Right atrium auricular region (tissue), 2 donors: ENCODE results near the gene VARS1. TPM values are rescaled to one million over a fixed set of nuclear protein-coding genes. Genes with fewer than 3 reads are reported as not detected.

ENCODE experiments used
- DNase-seq: peaks from one replicate; pipeline ENCODE4 v3.0.0-alpha.2; 2019; ENCODE audit warnings: low spot score
- H3K27ac ChIP-seq, 2 donors: fragments of 200-600 bp; sonication (generic); 1 replicate in 1 of 2; 2 replicates in 1 of 2; pipeline ENCODE4 v1.5.1; 2016 to 2019
- H3K27me3 ChIP-seq, 2 donors: fragments of 200-600 bp; sonication (generic); one replicate each; pipeline versions ENCODE4 v1.5.1 to v1.6.0; 2017 to 2019
- H3K36me3 ChIP-seq: fragments of 200-600 bp; sonication (generic); one replicate; pipeline ENCODE4 v1.5.1; 2016
- H3K4me1 ChIP-seq, 2 donors: fragments of 200-600 bp; sonication (generic); one replicate each; pipeline versions ENCODE4 v1.5.1 to v1.6.0; 2017 to 2019
- H3K4me3 ChIP-seq, 2 donors: fragments of 200-600 bp; sonication (generic); 1 replicate in 1 of 2; 2 replicates in 1 of 2; pipeline ENCODE4 v1.5.1; 2017 to 2019; ENCODE audit warnings: mild to moderate bottlenecking in 1 of 2, moderate library complexity in 1 of 2
- H3K9me3 ChIP-seq, 2 donors: fragments of 200-600 bp; sonication (generic); one replicate each; pipeline ENCODE4 v1.5.1; 2019
- total RNA-seq, 2 donors: library from RNA; depleted of rRNA; stranded (reverse); fragments of >200 nt; gene quantifications; one replicate each; pipeline ENCODE4 v1.1.0, GENCODE V29; 2016
- TF ChIP-seq, protein P1 (sequence below), 2 donors: fragments of 200-600 bp; sonication (generic); IDR thresholded peaks; one replicate each; pipeline ENCODE4 v1.5.1; 2019; ENCODE audit warnings: antibody characterized with exemption in 2 of 2

Gene VARS1
- total RNA-seq, 2 donors from 2014 or later: 15.3 to 24.6 TPM

DNA sequence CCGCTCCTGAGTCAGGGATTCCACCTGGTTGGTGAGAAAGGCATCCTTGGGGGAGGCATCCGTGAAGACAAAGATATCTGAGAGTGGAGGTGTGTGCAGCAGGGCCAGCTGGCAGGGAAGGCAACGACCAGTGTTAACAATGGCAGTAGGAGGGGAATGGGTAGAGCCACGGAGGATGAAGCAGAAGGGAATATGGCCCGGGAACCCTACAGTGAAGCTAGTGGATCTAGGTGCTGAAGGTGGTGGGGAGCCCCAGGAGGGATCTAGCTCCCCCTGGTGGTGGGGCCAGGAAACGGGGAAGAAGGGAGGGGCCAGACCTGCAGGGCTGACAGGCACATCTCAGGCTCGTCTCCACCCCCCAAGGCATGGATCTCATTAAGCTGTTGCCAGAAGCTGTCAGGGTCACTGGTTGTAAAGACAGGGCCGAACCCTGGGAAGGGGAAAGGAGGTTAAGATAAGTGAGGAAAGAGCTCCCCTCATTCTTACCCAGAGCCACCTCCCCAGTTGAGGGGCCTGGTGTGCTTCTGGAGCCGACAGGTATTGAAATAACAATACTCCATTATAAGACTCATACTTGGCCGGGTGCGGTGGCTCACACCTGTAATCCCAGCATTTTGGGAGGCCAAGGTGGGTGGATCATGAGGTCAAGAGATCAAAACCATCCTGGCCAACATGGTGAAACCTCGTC, 25.7 kb downstream of the VARS1 start:
- H3K4me3 ChIP-seq: no peak overlapping the region
- TF ChIP-seq, protein P1, sequence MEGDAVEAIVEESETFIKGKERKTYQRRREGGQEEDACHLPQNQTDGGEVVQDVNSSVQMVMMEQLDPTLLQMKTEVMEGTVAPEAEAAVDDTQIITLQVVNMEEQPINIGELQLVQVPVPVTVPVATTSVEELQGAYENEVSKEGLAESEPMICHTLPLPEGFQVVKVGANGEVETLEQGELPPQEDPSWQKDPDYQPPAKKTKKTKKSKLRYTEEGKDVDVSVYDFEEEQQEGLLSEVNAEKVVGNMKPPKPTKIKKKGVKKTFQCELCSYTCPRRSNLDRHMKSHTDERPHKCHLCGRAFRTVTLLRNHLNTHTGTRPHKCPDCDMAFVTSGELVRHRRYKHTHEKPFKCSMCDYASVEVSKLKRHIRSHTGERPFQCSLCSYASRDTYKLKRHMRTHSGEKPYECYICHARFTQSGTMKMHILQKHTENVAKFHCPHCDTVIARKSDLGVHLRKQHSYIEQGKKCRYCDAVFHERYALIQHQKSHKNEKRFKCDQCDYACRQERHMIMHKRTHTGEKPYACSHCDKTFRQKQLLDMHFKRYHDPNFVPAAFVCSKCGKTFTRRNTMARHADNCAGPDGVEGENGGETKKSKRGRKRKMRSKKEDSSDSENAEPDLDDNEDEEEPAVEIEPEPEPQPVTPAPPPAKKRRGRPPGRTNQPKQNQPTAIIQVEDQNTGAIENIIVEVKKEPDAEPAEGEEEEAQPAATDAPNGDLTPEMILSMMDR (IDR thresholded peaks at IDR 0.05): peak; percentile 44 to 75
- DNase-seq: peak; percentile 67
- peaks cover 0 to 4% of the 10 kb centered on the region in 2 donors for H3K4me1 ChIP-seq
- H3K27ac ChIP-seq: no peak overlapping the region
- H3K9me3 ChIP-seq: no peaks in the 10 kb centered on the region
- H3K36me3 ChIP-seq: no peaks in the 10 kb centered on the region
- H3K27me3 ChIP-seq: no peaks in the 10 kb centered on the region

DNA sequence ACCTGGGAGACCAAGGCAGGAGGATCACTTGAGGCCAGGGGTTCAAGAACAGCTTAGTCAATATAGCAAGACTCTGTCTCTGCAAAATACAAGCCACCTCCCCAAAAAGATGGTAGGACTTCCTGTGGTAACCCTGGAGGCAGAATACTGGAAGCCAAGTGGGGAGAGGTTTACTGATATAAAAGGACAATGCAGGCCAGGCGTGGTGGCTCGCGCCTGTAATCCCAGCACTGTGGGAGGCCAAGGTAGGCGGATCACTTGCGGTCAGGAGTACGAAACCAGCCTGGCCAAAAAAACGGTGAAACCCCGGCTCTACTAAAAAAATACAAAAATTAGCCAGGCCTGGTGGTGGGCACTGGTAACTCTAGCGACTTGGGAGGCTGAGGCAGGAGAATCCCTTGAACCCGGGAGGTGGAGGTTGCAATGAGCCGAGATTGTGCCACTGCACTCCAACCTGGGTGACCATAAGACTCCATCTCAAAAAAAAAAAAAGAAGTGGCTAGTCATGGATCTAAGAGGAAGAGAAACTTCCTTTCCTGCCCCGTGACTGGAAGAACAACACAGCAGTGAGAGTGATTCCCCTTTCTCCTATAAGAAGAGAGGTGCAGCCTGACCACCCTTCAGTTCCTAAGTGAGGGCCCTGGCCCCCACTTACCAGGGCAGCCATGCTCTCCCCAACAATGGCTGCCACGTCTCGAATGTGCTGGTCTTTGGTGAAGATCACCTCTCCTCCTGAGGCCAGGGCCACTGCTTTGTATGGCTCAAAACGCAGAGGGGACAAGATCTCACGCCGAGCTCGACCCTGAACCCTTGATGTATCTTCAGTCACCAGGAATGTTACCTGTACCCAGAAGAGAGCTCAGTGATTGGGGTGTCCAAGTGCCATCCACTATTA, 26.9 kb downstream of the VARS1 start:
- no peaks in the 10 kb centered on the region for H3K9me3 ChIP-seq
- H3K4me1 ChIP-seq: peaks cover 0 to 4% of the 10 kb centered on the region in 2 donors
- no peaks in the 10 kb centered on the region for H3K36me3 ChIP-seq
- no peak overlapping the region for H3K4me3 ChIP-seq
- no peaks in the 10 kb centered on the region for H3K27me3 ChIP-seq
- DNase-seq: no peak
- TF ChIP-seq, protein P1 (IDR thresholded peaks at IDR 0.05): no peak
- no peak overlapping the region for H3K27ac ChIP-seq

DNA sequence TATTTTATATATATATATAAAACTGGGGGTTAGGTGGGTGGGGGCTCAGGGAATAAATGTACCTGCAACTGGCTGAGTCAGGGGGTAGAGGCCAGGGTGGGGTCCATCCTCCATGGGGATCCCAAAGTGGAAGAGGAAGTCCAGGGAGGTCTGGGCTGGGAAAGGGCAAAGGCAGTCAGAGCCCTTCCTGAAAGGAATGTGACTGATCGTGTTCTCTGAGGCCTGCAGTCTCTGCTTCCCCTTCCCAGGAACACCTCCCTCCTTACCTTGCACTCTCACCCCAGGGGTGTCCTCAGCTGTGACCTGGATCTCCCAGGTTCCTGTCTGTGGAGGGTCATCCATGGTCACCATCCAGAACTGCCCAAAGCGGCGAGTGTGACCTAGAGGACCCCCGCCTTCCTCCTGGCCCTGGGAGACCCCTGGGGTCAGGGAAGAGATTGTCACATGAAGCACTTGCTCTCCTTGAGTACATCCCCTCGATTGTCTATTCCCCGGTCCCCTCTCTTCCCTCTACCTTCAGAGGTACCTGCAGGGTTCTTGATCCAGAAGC, 28.4 kb downstream of the VARS1 start:
- TF ChIP-seq, protein P1 (IDR thresholded peaks at IDR 0.05): no peak
- H3K4me1 ChIP-seq: peaks cover 0 to 4% of the 10 kb centered on the region in 2 donors
- no peak for DNase-seq

DNA sequence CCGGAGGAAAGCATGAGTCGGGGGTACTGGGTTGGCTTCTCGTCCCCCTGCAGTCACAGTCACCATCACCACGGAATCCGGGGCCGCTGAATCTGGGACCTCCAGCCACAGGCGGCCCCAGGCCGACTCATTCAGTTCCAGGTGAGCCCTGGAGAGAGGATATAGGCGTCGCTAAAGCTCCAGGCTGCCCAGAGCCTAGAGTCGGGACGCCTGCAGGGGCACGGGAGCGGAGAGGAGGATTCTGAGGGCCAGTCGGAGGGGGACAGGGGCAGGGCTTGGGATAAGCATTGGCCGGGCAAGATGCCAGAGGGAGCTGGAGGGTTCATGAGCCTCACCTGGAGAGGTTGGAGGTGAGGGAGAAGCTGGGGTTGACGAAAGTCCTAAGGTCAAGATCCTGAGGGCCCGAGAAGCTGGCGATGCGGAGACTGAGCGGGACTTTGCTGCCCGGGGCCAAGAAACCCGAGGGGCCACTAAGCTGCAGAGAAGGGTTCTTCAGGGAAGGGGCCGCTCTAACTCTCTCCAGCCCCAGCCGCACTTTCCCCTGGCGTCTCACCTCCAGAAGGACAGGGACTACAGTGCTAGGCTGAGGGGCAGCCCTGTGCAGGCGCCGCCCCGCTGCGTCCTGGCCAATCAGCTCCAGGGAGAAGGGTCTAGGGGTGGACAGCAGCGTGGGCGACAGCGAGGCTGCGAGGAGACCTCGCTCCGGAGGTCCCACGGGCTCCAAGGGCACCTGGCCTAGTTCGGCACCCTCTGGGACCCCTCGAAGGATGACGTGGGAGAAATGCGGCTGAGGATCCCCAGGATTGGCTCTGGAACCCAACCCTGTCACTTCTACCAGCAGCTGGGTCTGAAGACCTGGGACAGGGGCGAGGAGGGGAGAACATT, 29.4 kb downstream of the VARS1 start:
- H3K27ac ChIP-seq: no peak overlapping the region
- no peaks in the 10 kb centered on the region for H3K36me3 ChIP-seq
- H3K9me3 ChIP-seq: no peaks in the 10 kb centered on the region
- DNase-seq: no peak
- peak overlapping the region in 1 of 2 donors; percentile 34 for H3K4me3 ChIP-seq
- H3K27me3 ChIP-seq: no peaks in the 10 kb centered on the region
- peaks cover 0 to 4% of the 10 kb centered on the region in 2 donors for H3K4me1 ChIP-seq
- TF ChIP-seq, protein P1 (IDR thresholded peaks at IDR 0.05): no peak

More for the DNA sequence above, 28.4 kb downstream of the VARS1 start:
- Histone ChIP-seq H3K27ac (no peak overlapping the region), H3K36me3 (no peaks in the 10 kb centered on the region), H3K9me3 (no peaks in the 10 kb centered on the region), H3K4me3 (no peak overlapping the region), H3K27me3 (no peaks in the 10 kb centered on the region)

DNA sequence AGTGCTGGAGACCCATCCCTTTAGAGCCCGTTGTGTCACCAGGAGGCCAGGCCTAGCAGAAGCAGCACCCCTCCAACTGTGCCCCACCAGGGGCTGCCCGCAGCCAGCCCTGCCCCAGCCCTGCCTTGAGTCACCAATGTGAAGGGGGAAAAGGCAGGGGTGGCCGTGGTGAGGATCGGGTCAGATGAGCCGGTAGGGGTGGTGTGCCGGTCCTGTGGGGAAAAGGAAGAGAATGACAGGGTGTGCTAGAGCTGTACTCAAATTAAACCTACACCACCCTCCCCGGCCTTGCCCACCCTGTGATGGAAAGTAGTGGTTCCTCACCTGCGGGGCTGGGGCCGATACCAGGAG, 30.0 kb downstream of the VARS1 start:
- Histone ChIP-seq H3K36me3 (no peaks in the 10 kb centered on the region), H3K4me1 (peaks cover 0 to 4% of the 10 kb centered on the region in 2 donors), H3K27ac (no peak overlapping the region), H3K4me3 (no peak overlapping the region), H3K27me3 (no peaks in the 10 kb centered on the region), H3K9me3 (no peaks in the 10 kb centered on the region)
- DNase-seq: no peak
- TF ChIP-seq, protein P1 (IDR thresholded peaks at IDR 0.05): no peak
